Dedifferentiated amniotic fluid mesenchymal stem cell (primary cell): ENCODE measurements around the gene THRA.
A peak's percentile ranks its signal among the peaks of the same experiment; 100 is the strongest.
"Not testable (repeated sequence)": the region's sequence is repeated elsewhere in the genome, so short reads cannot be mapped to it uniquely, and the experiment has no call there.

Experiments used
- DNase-seq: peaks from one replicate; pipeline ENCODE4 v3.0.0-alpha.2; 2016; ENCODE audit errors: extremely low spot score

Gene THRA

DNA sequence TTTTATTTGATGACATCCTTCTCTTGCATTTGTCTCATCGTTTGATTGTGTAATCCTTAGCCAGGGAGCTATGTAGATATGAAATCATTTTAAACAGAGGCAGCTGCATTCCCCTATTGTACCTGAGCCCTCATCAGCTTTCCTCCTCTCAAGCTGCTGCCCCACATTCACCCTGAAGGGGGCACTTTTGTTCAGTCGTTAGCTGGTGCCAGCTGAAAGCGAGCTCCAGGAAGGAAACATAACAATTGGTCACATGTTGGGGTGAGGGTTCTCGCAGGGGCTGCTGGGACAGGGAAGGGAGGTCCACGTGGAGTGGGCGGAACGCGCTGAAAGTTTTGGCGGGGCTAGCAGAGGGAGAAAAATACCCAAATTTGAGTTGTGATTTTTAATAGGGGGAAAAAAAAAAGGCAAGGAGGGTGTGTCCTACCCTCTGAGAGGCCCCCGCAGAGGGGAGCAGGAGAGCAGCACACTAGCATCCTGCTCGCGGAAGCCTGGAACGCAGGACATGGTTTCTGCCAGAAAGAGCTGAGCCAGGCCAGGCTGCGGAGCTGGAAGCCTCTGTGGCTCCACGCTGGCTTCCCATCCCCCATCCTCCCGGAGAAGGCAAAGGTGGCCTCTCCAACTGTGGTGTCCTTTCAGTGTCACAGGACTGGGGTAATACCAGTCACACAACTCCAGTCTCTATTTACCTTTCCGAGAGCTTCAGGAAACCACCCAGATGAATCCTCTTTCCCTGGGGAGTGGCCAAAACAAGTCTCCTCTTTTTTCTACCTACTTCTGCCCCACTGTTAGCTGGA is 50.5 kb downstream of the THRA start:
- DNase-seq, result peak; percentile 97

DNA sequence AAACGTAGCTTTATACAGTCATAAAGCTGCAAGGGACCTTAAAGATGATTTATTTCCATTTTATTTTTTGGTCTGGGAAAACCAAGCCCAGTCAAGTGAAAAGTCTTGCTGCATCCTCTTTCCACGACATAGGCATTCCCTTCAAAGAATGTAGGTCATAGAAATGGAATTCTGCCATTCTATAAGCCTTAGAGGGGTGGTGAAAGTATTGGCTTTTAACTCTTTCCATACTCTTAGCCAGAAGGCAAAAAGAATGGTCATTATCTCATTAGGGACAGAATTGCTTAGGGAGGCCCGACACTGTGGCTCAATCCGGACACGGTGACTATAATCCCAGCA is 51.1 kb downstream of the THRA start:
- no peak for DNase-seq

DNA sequence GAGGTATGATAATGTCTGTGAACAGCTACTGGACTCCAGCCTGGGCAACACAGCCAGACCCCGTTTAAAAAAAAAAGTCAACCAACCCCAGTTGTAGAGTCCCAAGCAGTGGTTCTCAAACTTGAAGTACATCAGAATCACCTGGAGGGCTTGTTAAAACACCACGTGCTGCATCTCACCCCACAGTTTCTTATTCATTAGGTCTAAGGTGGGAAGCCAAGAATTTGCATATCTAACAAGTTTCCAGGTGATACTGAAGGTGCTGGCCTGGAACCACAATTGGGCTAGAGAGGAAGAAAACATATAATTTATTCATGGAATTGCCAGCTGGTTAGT is 52.3 kb downstream of the THRA start:
- no peak for DNase-seq

DNA sequence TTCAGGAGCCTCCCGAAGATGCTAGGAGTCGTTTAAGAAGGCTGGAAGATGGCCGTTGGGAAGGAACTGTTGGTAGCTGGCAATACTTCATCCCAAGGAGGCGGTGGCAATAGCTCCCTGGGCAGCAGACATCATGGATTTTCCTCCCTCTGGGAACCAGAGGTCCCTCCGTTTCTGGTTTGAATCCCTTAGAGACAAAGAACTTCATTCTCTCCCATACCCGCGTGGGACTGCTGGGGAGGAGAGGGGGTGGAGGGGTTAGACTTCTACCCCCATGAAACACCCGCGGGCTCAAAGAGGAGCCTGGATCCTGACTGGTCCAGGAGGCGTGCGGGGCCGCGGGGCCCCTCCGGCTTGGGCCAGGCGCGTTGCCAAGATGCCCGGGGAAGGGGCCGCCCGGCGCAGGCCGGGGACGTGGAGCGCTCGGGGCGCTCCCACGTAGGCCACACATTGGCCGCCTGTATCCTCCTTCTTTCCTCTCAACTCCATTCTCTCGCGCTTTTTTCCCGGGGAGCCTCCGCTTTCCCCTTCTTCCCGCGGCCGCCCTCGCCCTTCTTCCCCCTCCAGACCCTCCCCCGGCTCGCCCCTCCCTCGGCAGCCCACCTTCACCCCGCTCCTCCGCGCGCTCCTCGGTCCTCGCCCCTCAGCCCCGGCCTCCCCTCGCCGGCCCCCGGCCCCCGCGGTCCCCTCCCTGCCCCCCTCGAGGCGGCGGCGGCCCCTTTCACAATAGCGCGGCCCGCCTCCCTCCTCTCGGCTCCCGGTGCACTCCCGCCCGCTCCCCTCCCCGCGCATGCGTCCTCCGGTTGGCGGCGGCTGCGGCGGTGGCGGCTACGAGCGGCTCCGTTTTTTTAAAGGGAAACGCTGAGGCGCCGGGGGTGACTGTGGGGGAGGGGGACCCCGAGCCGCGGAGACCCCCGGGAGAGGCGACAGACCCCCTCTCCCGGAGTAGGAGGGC is 58.7 kb downstream of the THRA start, which contains the start of gene MSL1:
MSL1 (plus strand) TSS at position 791 of the 955 bp plus-strand sequence. CDS start 642 bp downstream, outside the sequence.
- peak; percentile 52 for DNase-seq

DNA sequence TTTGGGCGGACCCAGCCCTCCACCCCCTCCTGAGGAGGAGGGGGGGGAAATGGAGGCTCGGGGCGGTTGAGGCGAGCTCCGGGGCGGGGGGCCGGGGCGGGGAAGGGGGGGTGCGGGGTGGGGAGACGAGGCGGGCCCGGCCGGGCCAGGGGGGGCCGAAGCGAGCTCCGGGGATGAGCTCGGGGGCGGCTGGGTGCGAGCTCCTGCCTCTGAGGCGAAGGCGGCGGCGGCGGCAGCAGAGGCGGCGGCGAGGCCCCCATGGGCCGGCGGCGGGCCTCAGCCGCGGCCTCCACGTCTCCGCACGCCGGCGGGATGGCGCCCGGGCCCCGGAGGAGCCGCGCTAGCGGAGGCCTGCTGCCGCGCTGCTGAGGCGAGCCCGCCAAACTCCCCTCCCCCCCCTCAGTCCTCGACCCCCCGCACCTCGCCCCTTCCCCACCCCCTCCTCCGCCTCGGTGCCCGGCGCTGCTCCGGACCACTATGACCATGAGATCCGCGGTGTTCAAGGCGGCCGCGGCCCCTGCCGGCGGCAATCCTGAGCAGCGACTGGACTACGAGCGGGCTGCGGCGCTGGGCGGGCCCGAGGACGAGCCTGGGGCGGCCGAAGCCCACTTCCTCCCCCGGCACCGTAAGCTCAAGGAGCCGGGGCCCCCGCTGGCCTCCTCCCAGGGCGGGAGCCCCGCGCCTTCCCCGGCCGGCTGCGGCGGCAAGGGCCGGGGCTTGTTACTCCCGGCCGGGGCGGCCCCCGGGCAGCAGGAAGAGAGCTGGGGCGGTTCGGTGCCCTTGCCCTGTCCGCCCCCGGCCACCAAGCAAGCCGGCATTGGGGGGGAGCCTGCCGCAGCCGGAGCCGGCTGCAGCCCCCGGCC is 59.6 kb downstream of the THRA start:
- DNase-seq, result no peak

DNA sequence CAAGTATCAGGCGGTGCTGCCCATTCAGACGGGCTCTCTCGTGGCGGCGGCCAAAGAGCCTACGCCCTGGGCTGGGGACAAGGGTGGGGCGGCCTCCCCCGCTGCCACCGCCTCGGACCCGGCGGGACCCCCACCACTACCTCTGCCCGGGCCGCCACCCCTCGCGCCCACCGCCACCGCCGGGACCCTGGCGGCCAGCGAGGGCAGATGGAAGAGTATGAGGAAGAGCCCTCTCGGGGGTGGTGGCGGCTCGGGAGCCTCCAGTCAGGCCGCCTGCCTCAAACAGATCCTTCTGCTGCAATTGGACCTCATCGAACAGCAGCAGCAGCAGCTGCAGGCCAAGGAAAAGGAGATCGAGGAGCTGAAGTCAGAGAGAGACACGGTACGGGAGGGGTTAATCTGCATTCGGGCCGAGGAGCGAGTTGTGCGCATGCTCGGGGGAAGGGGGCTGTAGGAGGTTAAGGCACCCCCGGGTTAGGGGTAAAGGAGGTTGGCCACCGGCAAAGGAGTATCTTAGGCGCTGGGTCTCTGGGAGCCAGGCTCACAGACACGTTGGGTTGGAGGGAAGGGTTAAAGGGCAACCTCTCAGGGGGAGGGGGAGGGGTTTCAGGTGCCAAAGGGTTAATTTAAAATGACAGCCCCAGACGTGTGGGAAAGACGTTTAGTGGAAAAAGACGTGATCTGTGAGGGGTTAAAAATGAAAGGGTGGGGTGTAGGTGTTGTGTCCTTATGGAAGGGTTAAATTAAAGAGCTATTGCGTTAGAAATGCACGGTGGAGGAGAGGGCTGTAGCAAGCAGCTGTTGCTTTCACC is 60.4 kb downstream of the THRA start:
- DNase-seq, result peak; percentile 51

DNA sequence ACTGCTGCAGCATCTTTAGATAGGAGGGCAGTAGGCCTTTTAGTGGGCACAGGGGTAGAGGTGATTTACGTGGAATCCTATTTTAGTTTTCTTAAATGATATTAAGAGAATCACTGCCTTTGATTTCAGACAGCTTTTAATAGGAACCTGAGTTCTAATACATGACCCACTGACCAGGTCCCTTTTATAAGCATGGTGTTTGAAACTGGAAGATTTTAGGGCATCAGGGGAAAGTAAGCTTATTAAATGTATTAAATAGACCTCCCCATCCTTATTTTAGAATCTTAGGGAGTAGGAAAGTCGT is 61.0 kb downstream of the THRA start:
- no peak for DNase-seq

DNA sequence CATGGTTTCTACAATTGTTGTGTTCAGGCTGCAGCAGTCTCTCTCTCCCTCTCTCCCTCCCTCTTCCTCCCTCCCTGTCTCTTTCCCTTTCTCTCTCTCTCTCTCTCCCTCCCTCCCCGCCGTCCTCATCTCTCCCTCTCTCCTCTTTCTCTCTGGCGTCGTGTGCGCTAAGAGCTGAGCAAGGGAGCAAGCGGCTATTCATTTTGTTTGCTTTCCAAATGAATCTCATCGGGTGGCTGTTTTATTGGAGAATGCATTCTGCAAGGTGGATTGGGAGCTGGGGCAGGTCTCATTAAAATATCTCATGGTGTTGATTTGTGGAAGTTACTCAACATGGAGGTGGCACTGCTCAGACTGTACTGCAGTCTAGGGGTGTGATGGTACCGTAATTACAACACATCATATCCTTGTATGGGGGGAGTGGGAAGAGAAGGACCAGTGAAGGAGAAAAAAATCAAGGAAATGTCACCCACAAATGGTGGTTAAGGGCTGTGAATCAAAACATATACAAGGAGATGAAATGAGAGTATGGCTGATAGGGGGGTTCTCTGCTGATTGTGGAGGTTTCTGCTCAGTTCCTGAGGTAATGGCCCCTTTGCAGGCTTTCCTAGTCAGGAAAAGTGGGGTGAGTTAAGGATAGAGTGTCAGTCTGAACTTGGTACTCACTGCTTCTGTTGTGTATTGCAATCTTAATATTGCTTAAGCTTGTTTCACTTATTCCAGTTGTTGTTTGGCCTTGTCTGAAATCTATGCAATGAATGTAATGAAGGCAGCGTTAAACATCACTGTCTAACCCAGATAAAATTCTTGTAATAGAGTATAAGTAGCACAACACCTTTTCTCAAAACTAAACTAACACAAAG is 61.7 kb downstream of the THRA start:
- peak; percentile 41 for DNase-seq

DNA sequence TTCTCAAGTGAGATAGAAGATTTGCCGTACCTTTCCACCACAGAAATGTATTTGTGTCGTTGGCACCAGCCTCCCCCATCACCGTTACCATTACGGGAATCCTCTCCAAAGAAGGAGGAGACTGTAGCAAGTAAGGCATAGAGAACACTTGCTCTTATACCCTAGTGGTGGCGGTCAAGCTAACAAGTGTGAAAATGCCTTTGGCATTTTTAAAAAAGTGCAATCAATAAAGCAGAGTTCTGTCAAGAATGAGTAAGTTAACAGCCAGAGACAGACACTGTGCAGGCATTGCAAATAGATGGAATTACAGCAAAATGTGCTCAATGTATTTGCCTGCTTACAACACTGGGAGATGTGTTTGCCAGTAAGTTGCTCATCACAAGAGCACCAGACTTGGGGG is 66.7 kb downstream of the THRA start:
- DNase-seq, result no peak

DNA sequence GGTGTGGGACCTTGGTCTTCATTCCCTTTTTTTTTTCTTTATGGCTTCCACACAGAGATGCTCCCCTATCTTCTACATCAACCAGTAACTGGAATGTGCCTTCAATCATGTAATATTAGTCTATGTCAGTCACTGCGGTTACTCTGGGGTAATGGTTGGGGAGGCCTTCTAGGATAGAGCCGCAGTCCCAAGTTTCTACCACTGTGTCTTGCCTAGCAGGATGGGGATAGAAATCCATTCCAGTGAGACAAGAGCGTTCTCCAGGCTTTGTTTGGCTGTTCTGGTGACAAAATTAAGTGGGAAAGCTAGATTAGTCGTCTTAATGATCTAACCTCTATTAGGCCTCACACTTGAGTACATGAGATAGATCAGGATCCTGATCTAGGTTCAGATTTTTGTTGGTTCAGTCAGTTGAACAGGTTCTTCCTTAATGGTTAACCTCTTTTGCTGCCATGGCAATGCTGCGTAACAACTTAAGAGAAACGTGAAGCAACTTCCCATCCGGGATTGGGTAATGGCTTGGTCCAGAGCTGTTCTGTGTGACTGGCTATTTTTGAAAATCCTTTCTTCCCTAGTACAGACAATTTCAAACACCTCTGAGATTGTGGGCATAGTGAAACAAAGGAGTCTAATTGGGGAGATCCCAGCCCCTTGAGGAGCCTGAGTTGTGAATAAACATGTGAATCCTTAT is 67.7 kb downstream of the THRA start:
- DNase-seq, result no peak

DNA sequence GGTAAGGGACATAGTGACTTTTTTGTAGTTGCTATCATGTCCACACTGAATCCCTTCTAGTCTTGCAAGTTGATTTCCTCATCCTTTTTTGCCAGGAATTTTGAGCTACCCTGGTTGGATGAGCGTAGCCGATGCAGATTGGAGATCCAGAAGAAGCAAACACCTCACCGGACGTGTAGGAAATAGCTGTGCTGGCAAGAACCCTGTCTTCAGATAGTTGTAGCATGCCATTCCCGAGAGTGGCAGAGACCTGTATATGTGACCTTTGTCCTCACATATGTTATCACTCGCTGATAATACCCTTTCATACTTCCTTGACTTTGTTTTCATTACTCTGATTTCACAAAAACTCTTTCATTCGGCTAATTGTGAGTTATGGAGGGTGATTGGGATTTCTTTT is 71.4 kb downstream of the THRA start:
- DNase-seq, result no peak

DNA sequence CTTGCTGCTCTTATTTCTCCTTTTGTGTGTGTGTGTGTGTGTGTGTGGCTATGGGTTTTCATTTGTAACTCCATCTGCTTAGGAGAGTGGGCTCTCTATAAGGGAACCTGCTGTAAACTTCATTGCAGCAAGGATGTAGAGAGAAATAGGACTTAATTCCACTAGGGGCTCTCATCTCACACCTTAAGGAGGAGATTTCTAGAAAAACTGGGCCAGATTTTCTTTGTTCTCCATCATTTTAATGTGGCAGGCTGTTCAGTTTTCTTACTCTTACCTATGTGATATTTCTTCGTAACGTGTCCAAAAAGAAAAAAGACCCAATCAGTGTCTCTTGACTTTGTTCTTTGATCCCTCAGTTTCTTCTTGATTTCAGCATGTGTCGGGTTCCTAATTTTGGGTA is 73.1 kb downstream of the THRA start:
- no peak for DNase-seq

DNA sequence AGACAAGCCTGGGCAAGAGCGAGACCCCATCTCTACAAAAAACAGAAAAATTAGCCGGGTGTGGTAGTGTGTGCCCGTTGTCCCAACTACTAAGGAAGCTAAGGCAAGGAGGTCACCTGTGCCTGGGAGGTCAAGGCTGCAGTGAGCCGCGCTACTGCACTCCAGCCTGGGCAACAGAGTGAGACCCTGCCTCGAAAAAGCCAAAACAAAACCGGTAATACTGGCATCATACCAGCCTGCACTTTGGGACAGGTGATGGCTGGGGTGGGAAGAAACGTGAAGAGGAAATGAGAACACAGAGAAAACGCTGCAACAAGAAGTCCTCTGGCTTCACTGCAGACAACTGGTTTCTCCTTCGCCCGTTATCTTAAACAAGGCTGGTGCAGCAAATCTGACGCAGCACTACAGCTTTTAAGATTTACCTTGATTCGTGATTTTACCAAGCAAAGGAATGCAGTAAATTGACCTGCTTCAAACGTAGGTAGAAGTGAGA is 76.8 kb downstream of the THRA start:
- no peak for DNase-seq

DNA sequence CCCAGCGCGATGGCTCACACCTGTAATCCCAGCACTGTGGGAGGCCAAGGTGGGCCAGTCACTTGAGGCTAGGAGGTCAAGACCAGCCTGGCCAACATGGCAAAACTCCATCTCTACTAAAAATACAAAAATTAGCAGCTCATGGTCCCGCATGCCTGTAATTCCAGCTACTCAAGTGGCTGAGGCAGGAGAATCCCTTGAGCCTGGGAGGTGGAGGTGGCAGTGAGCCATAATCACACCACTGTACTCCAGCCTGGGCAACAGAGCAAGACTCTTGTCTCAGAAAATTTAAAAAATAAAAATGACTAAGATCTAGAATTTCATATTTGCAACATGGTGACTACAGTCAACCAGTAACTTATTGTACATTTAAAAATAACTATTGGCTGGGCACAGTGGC is 80.4 kb downstream of the THRA start:
- DNase-seq, result not testable (repeated sequence)
